H1 (cell line): ENCODE data around the gene WDR45. TPM values are rescaled to one million over a fixed set of nuclear protein-coding genes. Genes with fewer than 3 reads are reported as not detected.

Source experiments
- CTCF ChIA-PET: fragments of 300-600 bp; sonication (Branson Sonifier 250); formaldehyde crosslinking; loops from one replicate; lab custom pipeline; 2021; ENCODE audit not compliant: partially characterized antibody; lab: Charles Lee
- POLR2A ChIA-PET: fragments of 300-600 bp; sonication (Branson Sonifier 250); formaldehyde crosslinking; loops from one replicate; lab custom pipeline; 2021; ENCODE audit warnings: inconsistent platforms; ENCODE audit not compliant: partially characterized antibody; lab: Charles Lee
- DNase-seq, 2 experiments: peaks; one replicate each; pipeline versions ENCODE4 v3.0.0 to v3.0.0-alpha.2; 2010 to 2022; ENCODE audit warnings: low spot score in 2 of 2, low read depth in 1 of 2, mixed read lengths in 1 of 2
- FAIRE-seq: peaks from 2 replicates; lab custom pipeline; 2011; peaks lifted over from hg19 to GRCh38; lab: Jason Lieb, UNC
- H2AFZ ChIP-seq: 2 replicates; pipeline ENCODE4 v1.8.1; 2012; ENCODE audit warnings: low read length, inconsistent platforms
- H2AK5ac ChIP-seq: 2 replicates; pipeline ENCODE4 v1.6.1; 2013; ENCODE audit warnings: low read depth, low read length
- H2BK120ac ChIP-seq: replicated peaks from 2 replicates; pipeline ENCODE3; 2013; ENCODE audit warnings: low read depth, low read length, inconsistent platforms
- H2BK12ac ChIP-seq: 2 replicates; pipeline ENCODE4 v1.6.1; 2013; ENCODE audit warnings: low read depth, low read length
- H2BK15ac ChIP-seq: 2 replicates; pipeline ENCODE4 v1.6.1; 2013; ENCODE audit warnings: low read length
- H2BK20ac ChIP-seq: 2 replicates; pipeline ENCODE4 v1.6.1; 2013; ENCODE audit warnings: low read length
- H2BK5ac ChIP-seq: 2 replicates; pipeline ENCODE4 v1.6.1; 2013; ENCODE audit warnings: low read depth, low read length
- H3K14ac ChIP-seq: 2 replicates; pipeline ENCODE4 v1.6.1; 2013; ENCODE audit warnings: inconsistent platforms; ENCODE audit not compliant: insufficient read length
- H3K18ac ChIP-seq: 2 replicates; pipeline ENCODE4 v1.6.1; 2013; ENCODE audit warnings: low read length; ENCODE audit errors: extremely low read depth
- H3K23ac ChIP-seq: 2 replicates; pipeline ENCODE4 v1.6.1; 2013; ENCODE audit warnings: inconsistent platforms; ENCODE audit not compliant: insufficient read length
- H3K23me2 ChIP-seq: 2 replicates; pipeline ENCODE4 v1.6.1; 2013; ENCODE audit warnings: low read depth, low read length
- H3K27ac ChIP-seq: 2 replicates; pipeline ENCODE4 v1.6.1; 2011; ENCODE audit warnings: low read depth, low read length, inconsistent platforms
- H3K27me3 ChIP-seq, 4 experiments: replicated peaks in 1 of 4; 1 replicate in 1 of 4; 2 replicates in 3 of 4; pipeline versions ENCODE4 v1.6.1 to v1.8.1; 2011 to 2013; ENCODE audit warnings: low read length in 3 of 4, mild to moderate bottlenecking in 3 of 4, inconsistent platforms in 2 of 4, mixed read lengths in 2 of 4, moderate library complexity in 1 of 4; ENCODE audit not compliant: control insufficient read depth in 3 of 4, insufficient read depth in 3 of 4; ENCODE audit errors: extremely low read depth in 1 of 4
- H3K36me3 ChIP-seq, 4 experiments: 2 replicates each; pipeline versions ENCODE4 v1.6.1 to v1.8.1; 2011 to 2013; ENCODE audit warnings: mild to moderate bottlenecking in 4 of 4, low read length in 3 of 4, moderate library complexity in 2 of 4, control low read depth in 1 of 4, inconsistent platforms in 1 of 4; ENCODE audit not compliant: insufficient read depth in 4 of 4, control insufficient read depth in 2 of 4
- H3K4ac ChIP-seq: replicated peaks from 2 replicates; pipeline ENCODE3; 2013; ENCODE audit warnings: low read length, low read depth, mixed read lengths, inconsistent platforms; ENCODE audit not compliant: insufficient read length
- H3K4me1 ChIP-seq, 4 experiments: replicated peaks in 1 of 4; 1 replicate in 1 of 4; 2 replicates in 3 of 4; pipeline versions ENCODE4 v1.6.1 to v1.8.1; 2011 to 2013; ENCODE audit warnings: low read length in 3 of 4, inconsistent platforms in 2 of 4, mixed read lengths in 1 of 4; ENCODE audit not compliant: insufficient read depth in 4 of 4, control insufficient read depth in 3 of 4
- H3K4me2 ChIP-seq, 2 experiments: 2 replicates each; pipeline versions ENCODE4 v1.6.1 to v1.8.1; 2011 to 2013; ENCODE audit warnings: low read depth in 2 of 2, low read length in 2 of 2, control low read depth in 1 of 2, inconsistent platforms in 1 of 2, mild to moderate bottlenecking in 1 of 2; ENCODE audit not compliant: insufficient read depth in 1 of 2
- H3K4me3 ChIP-seq, 4 experiments: fragments of 200-600, 300-600 bp in 1 of 4; sonication (generic), shearing (Covaris generic), sonication (Bioruptor Twin) in 1 of 4; 2 replicates each; pipeline versions ENCODE4 v1.5.1 to v1.8.1; 2011 to 2016; ENCODE audit warnings: low read length in 4 of 4, low read depth in 3 of 4, control low read depth in 2 of 4, inconsistent platforms in 2 of 4, mild to moderate bottlenecking in 2 of 4, mixed read lengths in 1 of 4, moderate library complexity in 1 of 4; ENCODE audit not compliant: insufficient read depth in 2 of 4; ENCODE audit errors: extremely low read depth in 1 of 4
- H3K56ac ChIP-seq: replicated peaks from 2 replicates; pipeline ENCODE3; 2013; ENCODE audit warnings: low read depth, mild to moderate bottlenecking, mixed read lengths, low read length, inconsistent platforms; ENCODE audit not compliant: insufficient read length
- H3K79me1 ChIP-seq: 2 replicates; pipeline ENCODE4 v1.6.1; 2013; ENCODE audit warnings: low read depth, low read length, control low read depth
- H3K79me2 ChIP-seq, 2 experiments: 2 replicates each; pipeline versions ENCODE4 v1.6.1 to v1.8.1; 2012 to 2013; ENCODE audit warnings: low read length in 2 of 2, mild to moderate bottlenecking in 2 of 2, inconsistent platforms in 1 of 2; ENCODE audit not compliant: insufficient read depth in 2 of 2, control insufficient read depth in 1 of 2
- H3K9ac ChIP-seq, 4 experiments: replicated peaks in 1 of 4; 1 replicate in 1 of 4; 2 replicates in 3 of 4; pipeline versions ENCODE4 v1.6.1 to v1.8.1; 2011 to 2013; ENCODE audit warnings: low read depth in 3 of 4, low read length in 3 of 4, control low read depth in 2 of 4, mild to moderate bottlenecking in 2 of 4, moderate library complexity in 2 of 4, inconsistent platforms in 1 of 4; ENCODE audit errors: extremely low read depth in 1 of 4
- H3K9me3 ChIP-seq, 2 experiments: 2 replicates each; pipeline versions ENCODE4 v1.6.1 to v1.8.1; 2012 to 2013; ENCODE audit warnings: mild to moderate bottlenecking in 2 of 2, moderate library complexity in 2 of 2, control low read depth in 1 of 2, inconsistent platforms in 1 of 2, low read depth in 1 of 2, low read length in 1 of 2, mixed read lengths in 1 of 2; ENCODE audit not compliant: insufficient read depth in 2 of 2
- H4K20me1 ChIP-seq, 2 experiments: replicated peaks in 1 of 2; 2 replicates each; pipeline versions ENCODE3 to v1.8.1; 2011 to 2013; ENCODE audit warnings: inconsistent platforms in 2 of 2, low read length in 2 of 2, mild to moderate bottlenecking in 1 of 2; ENCODE audit not compliant: insufficient read depth in 2 of 2, control insufficient read depth in 1 of 2
- H4K5ac ChIP-seq: 2 replicates; pipeline ENCODE4 v1.6.1; 2013; ENCODE audit warnings: low read length, low read depth, mixed read lengths, inconsistent platforms; ENCODE audit not compliant: insufficient read length
- H4K8ac ChIP-seq: 2 replicates; pipeline ENCODE4 v1.8.0; 2013; ENCODE audit warnings: mild to moderate bottlenecking, moderate library complexity, low read length, inconsistent platforms; ENCODE audit not compliant: insufficient read depth; ENCODE audit errors: extremely low read depth
- H4K91ac ChIP-seq: replicated peaks from 2 replicates; pipeline ENCODE3; 2013; ENCODE audit warnings: low read length, mixed read lengths, inconsistent platforms; ENCODE audit not compliant: insufficient read length
- CTCF ChIP-seq, 3 experiments: IDR thresholded peaks; 1 replicate in 2 of 3; 2 replicates in 1 of 3; pipeline versions ENCODE4 v1.5.1 to v1.6.1; 2011; ENCODE audit warnings: low read length in 3 of 3, mild to moderate bottlenecking in 3 of 3, inconsistent platforms in 2 of 3, low read depth in 1 of 3, moderate library complexity in 1 of 3; ENCODE audit not compliant: insufficient read depth in 1 of 3; ENCODE audit errors: control extremely low read depth in 1 of 3
- ZNF274 ChIP-seq: IDR thresholded peaks from 2 replicates; pipeline ENCODE4 v1.7.0; 2012; ENCODE audit warnings: low read length, borderline replicate concordance; ENCODE audit errors: extremely low read depth
- WGBS, 2 experiments: shearing (Covaris generic) in 1 of 2; methylation state at CpG; one replicate each; pipeline versions ENCODE4 v1.1.6 to v1.1.7; 2013 to 2015; ENCODE audit warnings: low lambda C conversion rate in 2 of 2, mixed read lengths in 2 of 2, inconsistent platforms in 1 of 2, low coverage in 1 of 2, missing lambda C conversion rate in 1 of 2; ENCODE audit not compliant: insufficient replicate concordance in 2 of 2, insufficient coverage in 1 of 2, insufficient read length in 1 of 2; ENCODE audit errors: extremely low coverage in 1 of 2, missing lambda C conversion rate in 1 of 2; 5-methylcytosine and 5-hydroxymethylcytosine counted together
- polyA plus RNA-seq, 7 experiments: library from polyadenylated mRNA; depleted of rRNA in 3 of 7; stranded (reverse) in 5 of 7; unstranded in 2 of 7; fragments of >200 nt in 5 of 7; fragments of 200-250 nt in 2 of 7; gene quantifications; 1 replicate in 5 of 7; 2 replicates in 1 of 7; 4 replicates in 1 of 7; pipeline versions ENCODE4 v1.2.1 to v1.2.3, GENCODE V29; 2011 to 2013; ENCODE audit warnings: missing spikeins in 2 of 7, mixed read lengths in 2 of 7
- total RNA-seq: library from RNA; stranded (reverse); fragmentation: NEBNext Ultra II Directional; extraction: Animal tissue kit (Norgen Biotek cat#: 25700); gene quantifications from 2 replicates; pipeline ENCODE4 v1.2.1, GENCODE V29; 2021

Gene WDR45
- total and polyA plus RNA-seq, 2 of the 8 experiments (the other 6 are each of a cell fraction or from before 2014, with no cell fraction given): 27.9 to 49.7 TPM

DNA sequence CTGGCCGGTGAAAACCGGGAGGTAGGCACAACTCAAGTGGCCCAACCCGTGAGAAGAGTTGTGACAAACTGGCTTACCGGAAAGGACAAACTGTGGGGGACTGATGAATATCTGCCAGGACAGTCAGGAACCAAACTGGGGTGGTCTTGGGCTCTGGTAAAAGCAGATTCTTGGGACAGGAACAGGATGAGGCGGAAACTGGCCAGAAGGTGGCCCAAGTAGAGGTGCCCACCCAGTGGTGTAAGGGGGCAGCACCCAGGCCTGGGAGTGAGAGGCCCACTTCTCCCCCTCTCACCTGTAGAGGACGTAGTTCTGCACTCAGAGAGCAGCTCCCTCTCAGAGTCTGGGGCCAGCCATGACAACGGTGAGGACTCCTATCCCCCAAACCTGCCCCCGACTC lies 15.0 kb downstream of the WDR45 start:
- POLR2A ChIA-PET: interaction anchor here (1.0 kb wide), 1 partner anchor 112 kb away, joined by 3 read pairs; no protein-coding TSS in a partner anchor
- Histone ChIP-seq H3K4me2 (no peak overlapping the region), H3K79me2 (no peaks in the 10 kb centered on the region; a peak in 1 of 4 replicates), H3K56ac (no peak overlapping the region), H3K79me1 (no peaks in the 10 kb centered on the region), H3K9me3 (no peaks in the 10 kb centered on the region), H2BK5ac (no peak overlapping the region), H3K14ac (no peak overlapping the region), H3K23me2 (no peaks in the 10 kb centered on the region), H3K27me3 (no peaks in the 10 kb centered on the region), H3K9ac (no peak overlapping the region), H2BK12ac (no peak overlapping the region), H3K36me3 (peaks cover 0 to 12% (median 3%) of the 10 kb centered on the region in 4 experiments; a peak in 2 of 8 replicates), H3K4me3 (no peak overlapping the region), H4K5ac (no peak overlapping the region), H2BK20ac (no peak overlapping the region), H4K91ac (no peak overlapping the region), H2BK120ac (no peak overlapping the region), H4K20me1 (peaks cover 0 to 1% of the 10 kb centered on the region in 2 experiments), H4K8ac (no peak overlapping the region), H3K4ac (no peak overlapping the region), H3K27ac (no peak overlapping the region), H3K23ac (no peak overlapping the region), H3K4me1 (peaks cover 0 to 4% (median 0%) of the 10 kb centered on the region in 4 experiments; a peak in 3 of 7 replicates), H2AK5ac (no peak overlapping the region), H2BK15ac (no peak overlapping the region), H3K18ac (no peak overlapping the region), H2AFZ (no peak overlapping the region)
- DNase-seq (no peak), FAIRE-seq (no peak)
- 92% methylated on average over 6 of the region's 8 CpGs; no CpG with 5 or more reads in 1 of the 2 experiments for WGBS, 2 experiments
- CTCF ChIA-PET: interaction anchor here (1.0 kb wide), 1 partner anchor 21 kb away, joined by 3 read pairs; no protein-coding TSS in a partner anchor
- TF ChIP-seq ZNF274: no peak
- peak in 1 of 3 experiments; percentile 6; a peak in 1 of 4 replicates for TF ChIP-seq CTCF (IDR thresholded peaks at IDR 0.05; ENCODE audit: control extremely low read depth in 1 of 3, insufficient read depth in 1 of 3, low read depth in 1 of 3, low read length in 3 of 3)
